HEK293 (cell line): ENCODE data around the gene MRPS14.

Experiments
- AEBP2 ChIP-seq: fragments of 450-650 bp; formaldehyde crosslinking; IDR thresholded peaks from 2 replicates; pipeline ENCODE4 v1.5.1; 2016; ENCODE audit warnings: missing biosample characterization, missing genetic modification characterization, borderline replicate concordance
- BCL11A ChIP-seq: fragments of 450-650 bp; formaldehyde crosslinking; IDR thresholded peaks from 2 replicates; pipeline ENCODE4 v1.5.1; 2016; ENCODE audit warnings: low read depth, missing biosample characterization, missing genetic modification characterization
- GLIS1 ChIP-seq: fragments of 450-650 bp; formaldehyde crosslinking; IDR thresholded peaks from 2 replicates; pipeline ENCODE4 v1.5.1; 2016; ENCODE audit warnings: missing biosample characterization, missing genetic modification characterization
- HIC1 ChIP-seq: fragments of 450-650 bp; formaldehyde crosslinking; IDR thresholded peaks from 2 replicates; pipeline ENCODE4 v1.5.1; 2016; ENCODE audit warnings: missing biosample characterization, missing genetic modification characterization
- IKZF3 ChIP-seq: fragments of 450-650 bp; IDR thresholded peaks from 2 replicates; pipeline ENCODE4 v1.5.0; 2018; ENCODE audit warnings: missing biosample characterization, mild to moderate bottlenecking, missing genetic modification characterization, moderate library complexity
- KLF1 ChIP-seq: fragments of 450-650 bp; formaldehyde crosslinking; IDR thresholded peaks from 2 replicates; pipeline ENCODE4 v1.5.1; 2016; ENCODE audit warnings: missing biosample characterization, missing genetic modification characterization
- SP2 ChIP-seq: fragments of 450-650 bp; formaldehyde crosslinking; IDR thresholded peaks from 2 replicates; pipeline ENCODE4 v1.5.1; 2016; ENCODE audit warnings: missing biosample characterization, missing genetic modification characterization
- WT1 ChIP-seq: fragments of 450-650 bp; formaldehyde crosslinking; IDR thresholded peaks from 2 replicates; pipeline ENCODE4 v1.5.1; 2016; ENCODE audit warnings: missing biosample characterization, missing genetic modification characterization
- YY1 ChIP-seq: fragments of 450-650 bp; formaldehyde crosslinking; IDR thresholded peaks from 2 replicates; pipeline ENCODE4 v1.5.1; 2018; ENCODE audit warnings: missing biosample characterization, missing genetic modification characterization
- ZBTB17 ChIP-seq: fragments of 450-650 bp; formaldehyde crosslinking; IDR thresholded peaks from 2 replicates; pipeline ENCODE4 v1.5.1; 2016; ENCODE audit warnings: missing biosample characterization, missing genetic modification characterization
- ZBTB8A ChIP-seq: fragments of 450-650 bp; formaldehyde crosslinking; IDR thresholded peaks from 2 replicates; pipeline ENCODE4 v1.5.1; 2016; ENCODE audit warnings: missing biosample characterization, missing genetic modification characterization
- ZFP3 ChIP-seq: fragments of 450-650 bp; formaldehyde crosslinking; IDR thresholded peaks from 2 replicates; pipeline ENCODE4 v1.5.1; 2016; ENCODE audit warnings: low read depth, missing biosample characterization, missing genetic modification characterization
- ZNF112 ChIP-seq: fragments of 450-650 bp; formaldehyde crosslinking; IDR thresholded peaks from 2 replicates; pipeline ENCODE4 v1.5.0; 2017; ENCODE audit warnings: missing biosample characterization, missing genetic modification characterization
- ZNF146 ChIP-seq: fragments of 450-650 bp; formaldehyde crosslinking; IDR thresholded peaks from 2 replicates; pipeline ENCODE4 v1.5.1; 2016; ENCODE audit warnings: missing biosample characterization, missing genetic modification characterization
- ZNF157 ChIP-seq: fragments of 450-650 bp; formaldehyde crosslinking; IDR thresholded peaks from 2 replicates; pipeline ENCODE4 v1.5.1; 2016; ENCODE audit warnings: missing biosample characterization, missing genetic modification characterization
- ZNF175 ChIP-seq: fragments of 450-650 bp; formaldehyde crosslinking; IDR thresholded peaks from 2 replicates; pipeline ENCODE4 v1.5.1; 2016; ENCODE audit warnings: missing biosample characterization, missing genetic modification characterization
- ZNF184 ChIP-seq: fragments of 450-650 bp; IDR thresholded peaks from 2 replicates; pipeline ENCODE4 v1.5.1; 2018; ENCODE audit warnings: missing biosample characterization, mild to moderate bottlenecking, missing genetic modification characterization
- ZNF239 ChIP-seq: fragments of 450-650 bp; formaldehyde crosslinking; IDR thresholded peaks from 2 replicates; pipeline ENCODE4 v1.5.1; 2016; ENCODE audit warnings: missing biosample characterization, missing genetic modification characterization
- ZNF311 ChIP-seq: fragments of 450-650 bp; formaldehyde crosslinking; IDR thresholded peaks from 2 replicates; pipeline ENCODE4 v1.5.1; 2017; ENCODE audit warnings: missing biosample characterization, missing genetic modification characterization, borderline replicate concordance
- ZNF37A ChIP-seq: fragments of 450-650 bp; IDR thresholded peaks from 2 replicates; pipeline ENCODE4 v1.5.1; 2018; ENCODE audit warnings: missing biosample characterization, missing genetic modification characterization
- ZNF529 ChIP-seq: fragments of 450-650 bp; formaldehyde crosslinking; IDR thresholded peaks from 2 replicates; pipeline ENCODE4 v1.5.1; 2017; ENCODE audit warnings: missing genetic modification characterization, missing biosample characterization; ENCODE audit not compliant: insufficient replicate concordance
- ZNF561 ChIP-seq: fragments of 450-650 bp; IDR thresholded peaks from 2 replicates; pipeline ENCODE4 v1.5.1; 2018; ENCODE audit warnings: missing biosample characterization, missing genetic modification characterization, borderline replicate concordance
- ZNF621 ChIP-seq: fragments of 450-650 bp; formaldehyde crosslinking; IDR thresholded peaks from 2 replicates; pipeline ENCODE4 v1.5.1; 2017; ENCODE audit warnings: missing biosample characterization, missing genetic modification characterization
- ZNF623 ChIP-seq: fragments of 450-650 bp; formaldehyde crosslinking; IDR thresholded peaks from 2 replicates; pipeline ENCODE4 v1.5.1; 2016; ENCODE audit warnings: missing biosample characterization, missing genetic modification characterization
- ZNF626 ChIP-seq: fragments of 450-650 bp; sonication (Bioruptor Pico); formaldehyde crosslinking; IDR thresholded peaks from 2 replicates; pipeline ENCODE4 v1.5.1; 2018; ENCODE audit warnings: missing biosample characterization, missing genetic modification characterization, inconsistent platforms
- ZNF654 ChIP-seq: fragments of 450-650 bp; formaldehyde crosslinking; IDR thresholded peaks from 2 replicates; pipeline ENCODE4 v1.5.1; 2016; ENCODE audit warnings: low read depth, missing biosample characterization, missing genetic modification characterization
- ZNF660 ChIP-seq: fragments of 450-650 bp; IDR thresholded peaks from 2 replicates; pipeline ENCODE4 v1.5.1; 2018; ENCODE audit warnings: missing biosample characterization, mild to moderate bottlenecking, missing genetic modification characterization
- ZNF776 ChIP-seq: fragments of 450-650 bp; formaldehyde crosslinking; IDR thresholded peaks from 2 replicates; pipeline ENCODE4 v1.5.0; 2017; ENCODE audit warnings: missing biosample characterization, missing genetic modification characterization, borderline replicate concordance
- ZNF785 ChIP-seq: fragments of 450-650 bp; formaldehyde crosslinking; IDR thresholded peaks from 2 replicates; pipeline ENCODE4 v1.5.1; 2016; ENCODE audit warnings: missing biosample characterization, missing genetic modification characterization
- TF ChIP-seq, protein P1 (sequence below): fragments of 450-650 bp; formaldehyde crosslinking; IDR thresholded peaks from 2 replicates; pipeline ENCODE4 v1.5.1; 2016; ENCODE audit warnings: missing biosample characterization, missing genetic modification characterization
- TF ChIP-seq, protein P2 (sequence below): fragments of 450-650 bp; formaldehyde crosslinking; IDR thresholded peaks from 2 replicates; pipeline ENCODE4 v1.5.1; 2016; ENCODE audit warnings: missing biosample characterization, missing genetic modification characterization, low read depth
- TF ChIP-seq, protein P3 (sequence below): fragments of 450-650 bp; formaldehyde crosslinking; IDR thresholded peaks from 2 replicates; pipeline ENCODE4 v1.5.1; 2016; ENCODE audit warnings: missing biosample characterization, missing genetic modification characterization
- TF ChIP-seq, protein P4 (sequence below): fragments of 450-650 bp; formaldehyde crosslinking; IDR thresholded peaks from 2 replicates; pipeline ENCODE4 v1.5.1; 2016; ENCODE audit warnings: missing biosample characterization, missing genetic modification characterization

Gene MRPS14

GRCh38 chr1:174963529-174964125 lies 59.6 kb downstream of the MRPS14 start (continued):
- no peak for TF ChIP-seq HIC1 (tag by site-specific recombination)
- no peak for TF ChIP-seq IKZF3 (tag by site-specific recombination)
- TF ChIP-seq, protein P1, sequence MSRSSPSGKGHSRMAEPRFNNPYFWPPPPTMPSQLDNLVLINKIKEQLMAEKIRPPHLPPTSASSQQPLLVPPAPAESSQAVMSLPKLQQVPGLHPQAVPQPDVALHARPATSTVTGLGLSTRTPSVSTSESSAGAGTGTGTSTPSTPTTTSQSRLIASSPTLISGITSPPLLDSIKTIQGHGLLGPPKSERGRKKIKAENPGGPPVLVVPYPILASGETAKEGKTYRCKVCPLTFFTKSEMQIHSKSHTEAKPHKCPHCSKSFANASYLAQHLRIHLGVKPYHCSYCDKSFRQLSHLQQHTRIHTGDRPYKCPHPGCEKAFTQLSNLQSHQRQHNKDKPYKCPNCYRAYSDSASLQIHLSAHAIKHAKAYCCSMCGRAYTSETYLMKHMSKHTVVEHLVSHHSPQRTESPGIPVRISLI: no peak
- no peak for TF ChIP-seq AEBP2 (tag by site-specific recombination)
- no peak for TF ChIP-seq ZNF621 (tag by site-specific recombination)
- peak; percentile 96 for TF ChIP-seq ZNF561 (tag by site-specific recombination)
- TF ChIP-seq ZNF157 (tag by site-specific recombination): no peak
- TF ChIP-seq, protein P2, sequence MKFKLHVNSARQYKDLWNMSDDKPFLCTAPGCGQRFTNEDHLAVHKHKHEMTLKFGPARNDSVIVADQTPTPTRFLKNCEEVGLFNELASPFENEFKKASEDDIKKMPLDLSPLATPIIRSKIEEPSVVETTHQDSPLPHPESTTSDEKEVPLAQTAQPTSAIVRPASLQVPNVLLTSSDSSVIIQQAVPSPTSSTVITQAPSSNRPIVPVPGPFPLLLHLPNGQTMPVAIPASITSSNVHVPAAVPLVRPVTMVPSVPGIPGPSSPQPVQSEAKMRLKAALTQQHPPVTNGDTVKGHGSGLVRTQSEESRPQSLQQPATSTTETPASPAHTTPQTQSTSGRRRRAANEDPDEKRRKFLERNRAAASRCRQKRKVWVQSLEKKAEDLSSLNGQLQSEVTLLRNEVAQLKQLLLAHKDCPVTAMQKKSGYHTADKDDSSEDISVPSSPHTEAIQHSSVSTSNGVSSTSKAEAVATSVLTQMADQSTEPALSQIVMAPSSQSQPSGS: no peak
- TF ChIP-seq ZNF626 (tag by site-specific recombination): 0 out of 2 replicates have a peak, but pooled peaks have one; percentile 44
- no peak for TF ChIP-seq ZNF623 (tag by site-specific recombination)
- no peak for TF ChIP-seq SP2 (tag by site-specific recombination)
- TF ChIP-seq ZNF146: no peak
- no peak for TF ChIP-seq GLIS1 (tag by site-specific recombination)
- no peak for TF ChIP-seq ZBTB17 (tag by site-specific recombination)
- no peak for TF ChIP-seq ZNF311 (tag by site-specific recombination)
- TF ChIP-seq WT1 (tag by site-specific recombination): no peak
- no peak for TF ChIP-seq ZNF776 (tag by site-specific recombination)
- TF ChIP-seq ZNF785 (tag by site-specific recombination): no peak
- no peak for TF ChIP-seq BCL11A
- no peak for TF ChIP-seq KLF1 (tag by site-specific recombination)
- TF ChIP-seq ZBTB8A: no peak
- TF ChIP-seq YY1 (tag by site-specific recombination): no peak
- TF ChIP-seq ZNF37A (tag by site-specific recombination): peak; percentile 76; the same call in 1 of the 2 replicates
- TF ChIP-seq ZNF239 (tag by site-specific recombination): no peak
- TF ChIP-seq ZFP3: no peak
- no peak for TF ChIP-seq ZNF175 (tag by site-specific recombination)
- TF ChIP-seq ZNF654: no peak
- TF ChIP-seq ZNF184 (tag by site-specific recombination): peak; percentile 50
- peak; percentile 44 for TF ChIP-seq ZNF529 (tag by site-specific recombination)
- TF ChIP-seq, protein P3, sequence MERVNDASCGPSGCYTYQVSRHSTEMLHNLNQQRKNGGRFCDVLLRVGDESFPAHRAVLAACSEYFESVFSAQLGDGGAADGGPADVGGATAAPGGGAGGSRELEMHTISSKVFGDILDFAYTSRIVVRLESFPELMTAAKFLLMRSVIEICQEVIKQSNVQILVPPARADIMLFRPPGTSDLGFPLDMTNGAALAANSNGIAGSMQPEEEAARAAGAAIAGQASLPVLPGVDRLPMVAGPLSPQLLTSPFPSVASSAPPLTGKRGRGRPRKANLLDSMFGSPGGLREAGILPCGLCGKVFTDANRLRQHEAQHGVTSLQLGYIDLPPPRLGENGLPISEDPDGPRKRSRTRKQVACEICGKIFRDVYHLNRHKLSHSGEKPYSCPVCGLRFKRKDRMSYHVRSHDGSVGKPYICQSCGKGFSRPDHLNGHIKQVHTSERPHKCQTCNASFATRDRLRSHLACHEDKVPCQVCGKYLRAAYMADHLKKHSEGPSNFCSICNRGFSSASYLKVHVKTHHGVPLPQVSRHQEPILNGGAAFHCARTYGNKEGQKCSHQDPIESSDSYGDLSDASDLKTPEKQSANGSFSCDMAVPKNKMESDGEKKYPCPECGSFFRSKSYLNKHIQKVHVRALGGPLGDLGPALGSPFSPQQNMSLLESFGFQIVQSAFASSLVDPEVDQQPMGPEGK (tag by site-specific recombination): no peak
- TF ChIP-seq ZNF112 (tag by site-specific recombination): peak; percentile 45; the same call in 1 of the 2 replicates
- TF ChIP-seq, protein P4, sequence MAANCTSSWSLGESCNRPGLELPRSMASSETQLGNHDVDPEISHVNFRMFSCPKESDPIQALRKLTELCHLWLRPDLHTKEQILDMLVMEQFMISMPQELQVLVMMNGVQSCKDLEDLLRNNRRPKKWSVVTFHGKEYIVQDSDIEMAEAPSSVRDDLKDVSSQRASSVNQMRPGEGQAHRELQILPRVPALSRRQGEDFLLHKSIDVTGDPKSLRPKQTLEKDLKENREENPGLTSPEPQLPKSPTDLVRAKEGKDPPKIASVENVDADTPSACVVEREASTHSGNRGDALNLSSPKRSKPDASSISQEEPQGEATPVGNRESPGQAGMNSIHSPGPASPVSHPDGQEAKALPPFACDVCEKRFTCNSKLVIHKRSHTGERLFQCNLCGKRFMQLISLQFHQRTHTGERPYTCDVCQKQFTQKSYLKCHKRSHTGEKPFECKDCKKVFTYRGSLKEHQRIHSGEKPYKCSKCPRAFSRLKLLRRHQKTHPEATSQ (tag by site-specific recombination): no peak
- peak; percentile 85 for TF ChIP-seq ZNF660 (tag by site-specific recombination)
